ENCODE data around the gene PRKAG2.

DNA sequence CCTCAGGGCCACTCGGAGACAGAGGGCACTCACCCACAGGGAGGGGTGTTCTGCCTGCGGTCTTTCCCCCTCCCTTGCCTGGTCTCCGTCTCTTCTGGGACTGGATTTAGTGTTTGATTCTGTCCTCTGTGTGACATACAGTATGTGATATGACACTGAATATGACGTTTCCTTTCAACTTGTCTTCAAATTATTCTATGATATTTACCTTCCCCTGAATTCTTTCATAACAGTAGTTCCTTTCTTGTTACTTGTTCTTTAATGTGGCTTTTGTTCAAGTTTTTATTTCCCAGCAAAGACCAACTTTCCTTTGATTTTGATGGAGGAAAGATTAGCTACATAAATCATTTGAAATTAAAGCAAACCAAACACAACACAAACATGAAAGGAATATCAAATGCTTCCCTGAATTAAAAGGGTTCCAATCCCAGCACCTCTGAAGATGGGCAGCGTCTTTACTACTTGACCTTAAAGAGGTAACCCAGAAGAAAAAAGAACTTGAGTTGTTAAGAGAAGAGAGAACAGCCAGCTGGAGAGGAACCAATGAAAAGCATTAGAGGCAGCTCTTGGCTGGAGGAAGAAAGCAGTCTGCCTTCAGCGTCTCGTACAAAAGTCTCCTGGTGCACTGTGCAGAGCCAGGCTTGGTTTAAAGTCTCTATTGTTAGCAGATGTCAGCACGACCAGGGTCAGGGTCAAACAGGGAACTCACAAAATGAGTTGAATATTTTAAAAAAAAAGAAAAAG, 338.9 kb downstream of the PRKAG2 start:
- TF ChIP-seq POLR2A (IDR thresholded peaks at IDR 0.05) (no peak), EP300 (IDR thresholded peaks at IDR 0.05) (no peak)
